ENCODE measurements around the gene C16orf89.

Gene C16orf89

GRCh38 chr16:5003828-5004227 is 61.9 kb downstream of the C16orf89 start:
- DNase-seq (ENCODE audit: low read depth) = no peak

- DNase-seq (ENCODE audit: low read depth) = no peak
These were observed 62.5 kb downstream of the C16orf89 start for GRCh38 chr16:5003211-5003610.

- no peak for DNase-seq (ENCODE audit: low read depth)
These were observed 63.0 kb downstream of the C16orf89 start for GRCh38 chr16:5002699-5003143.

- DNase-seq (ENCODE audit: low read depth) = no peak
These were observed 63.8 kb downstream of the C16orf89 start for GRCh38 chr16:5001986-5002385.

- no peak for DNase-seq (ENCODE audit: low read depth)
These were observed 64.2 kb downstream of the C16orf89 start for GRCh38 chr16:5001571-5001970.

- no peak for DNase-seq (ENCODE audit: low read depth)
These were observed 65.2 kb downstream of the C16orf89 start for GRCh38 chr16:5000573-5001001.

GRCh38 chr16:4994719-4995434 is 70.9 kb downstream of the C16orf89 start:
- DNase-seq (ENCODE audit: low read depth) = no peak
